Measurements from ENCODE around the gene MAN1C1. TPM values are rescaled to one million over a fixed set of nuclear protein-coding genes. Genes with fewer than 3 reads are reported as not detected.
"Not testable (repeated sequence)": the region's sequence is repeated elsewhere in the genome, so short reads cannot be mapped to it uniquely, and the experiment has no call there.

The MAN1C1 gene
- total RNA-seq, 1 donor from 2014 or later = 10.9 TPM

GRCh38 chr1:25657883-25658760 is 41.5 kb downstream of the MAN1C1 start:
- no peak for DNase-seq (ENCODE audit: low spot score)
- H3K27me3 Mint-ChIP-seq (ENCODE audit: low read depth) = no peaks in the 10 kb centered on the region
- H3K4me3 Mint-ChIP-seq (ENCODE audit: unreplicated experiment) = no peak overlapping the region
- peaks cover 12% of the 10 kb centered on the region for H3K4me1 Mint-ChIP-seq (ENCODE audit: low read depth)
- H3K27ac Mint-ChIP-seq (ENCODE audit: unreplicated experiment) = no peak overlapping the region
- TF ChIP-seq CTCF (IDR thresholded peaks at IDR 0.05) = no peak
- peaks cover 3% of the 10 kb centered on the region for H3K36me3 Mint-ChIP-seq (ENCODE audit: low read depth)
- H3K9me3 Mint-ChIP-seq (ENCODE audit: low read depth) = no peaks in the 10 kb centered on the region

DNA sequence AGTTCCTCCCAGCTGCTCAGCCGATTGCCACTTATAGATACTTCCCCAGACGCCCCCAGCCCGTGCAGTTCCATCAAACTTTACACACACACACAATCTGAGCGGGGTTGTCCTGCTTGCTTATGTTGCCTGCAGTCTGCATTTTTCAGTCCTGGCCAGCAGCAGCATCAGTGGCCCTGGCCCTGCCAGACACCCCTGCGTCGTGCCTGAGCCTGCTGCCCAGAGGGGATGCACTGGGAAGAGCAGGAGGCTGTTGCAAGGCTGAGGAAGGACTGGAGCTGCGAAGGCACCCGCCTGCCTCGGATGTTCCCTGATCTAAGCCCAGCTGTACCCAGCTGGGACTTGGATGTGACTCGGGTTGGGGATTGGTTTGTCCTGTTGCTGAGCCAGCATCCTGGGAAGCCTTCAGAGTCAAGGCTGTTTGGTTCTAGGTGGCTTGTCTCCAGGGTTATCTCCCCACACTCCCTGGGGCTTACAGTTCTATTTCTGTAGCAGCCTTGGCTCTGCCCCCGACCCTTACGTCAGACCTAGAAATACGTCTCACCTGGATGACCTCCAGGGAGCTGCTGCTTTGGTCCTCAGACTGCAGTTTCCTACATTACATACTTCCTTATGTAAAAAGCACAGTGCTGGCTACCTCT is 42.3 kb downstream of the MAN1C1 start:
- no peak for DNase-seq (ENCODE audit: low spot score)
- TF ChIP-seq CTCF (IDR thresholded peaks at IDR 0.05) = no peak
- Mint-ChIP-seq H3K9me3 (ENCODE audit: low read depth) (no peaks in the 10 kb centered on the region), H3K4me3 (ENCODE audit: unreplicated experiment) (no peak overlapping the region), H3K36me3 (ENCODE audit: low read depth) (no peaks in the 10 kb centered on the region), H3K27me3 (ENCODE audit: low read depth) (no peaks in the 10 kb centered on the region), H3K4me1 (ENCODE audit: low read depth) (peaks cover 12% of the 10 kb centered on the region), H3K27ac (ENCODE audit: unreplicated experiment) (no peak overlapping the region)

GRCh38 chr1:25661043-25661815 is 44.6 kb downstream of the MAN1C1 start:
- Mint-ChIP-seq H3K27me3 (ENCODE audit: low read depth) (peaks cover 1% of the 10 kb centered on the region), H3K36me3 (ENCODE audit: low read depth) (no peaks in the 10 kb centered on the region), H3K27ac (ENCODE audit: unreplicated experiment) (peak overlapping the region; percentile 58), H3K4me3 (ENCODE audit: unreplicated experiment) (no peak overlapping the region), H3K9me3 (ENCODE audit: low read depth) (no peaks in the 10 kb centered on the region), H3K4me1 (ENCODE audit: low read depth) (peaks cover 12% of the 10 kb centered on the region)
- no peak for DNase-seq (ENCODE audit: low spot score)
- no peak for TF ChIP-seq CTCF (IDR thresholded peaks at IDR 0.05)

DNA sequence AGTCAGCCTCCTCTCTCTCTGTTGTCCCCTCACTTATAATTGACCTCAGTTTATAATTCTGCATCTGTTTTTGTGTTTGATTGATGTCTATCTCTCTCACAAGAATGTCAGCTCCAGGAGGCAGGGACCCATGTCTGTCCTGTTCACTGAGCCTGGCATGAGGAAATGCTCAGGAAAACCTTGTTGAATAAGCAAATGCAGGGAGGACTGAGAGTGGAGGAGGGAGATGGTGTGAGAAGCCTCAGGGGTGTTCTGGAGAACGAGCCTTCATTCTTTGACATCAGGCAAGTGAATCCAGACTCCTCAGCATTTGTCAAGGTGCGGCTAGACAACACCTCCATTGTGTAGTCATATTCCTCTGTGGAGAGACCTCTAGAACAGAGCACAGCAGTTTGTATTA is 45.5 kb downstream of the MAN1C1 start:
- Mint-ChIP-seq H3K36me3 (ENCODE audit: low read depth) (no peaks in the 10 kb centered on the region), H3K4me3 (ENCODE audit: unreplicated experiment) (no peak overlapping the region), H3K27me3 (ENCODE audit: low read depth) (peaks cover 1% of the 10 kb centered on the region), H3K27ac (ENCODE audit: unreplicated experiment) (no peak overlapping the region), H3K9me3 (ENCODE audit: low read depth) (no peaks in the 10 kb centered on the region), H3K4me1 (ENCODE audit: low read depth) (peaks cover 12% of the 10 kb centered on the region)
- TF ChIP-seq CTCF (IDR thresholded peaks at IDR 0.05) = no peak
- no peak for DNase-seq (ENCODE audit: low spot score)

DNA sequence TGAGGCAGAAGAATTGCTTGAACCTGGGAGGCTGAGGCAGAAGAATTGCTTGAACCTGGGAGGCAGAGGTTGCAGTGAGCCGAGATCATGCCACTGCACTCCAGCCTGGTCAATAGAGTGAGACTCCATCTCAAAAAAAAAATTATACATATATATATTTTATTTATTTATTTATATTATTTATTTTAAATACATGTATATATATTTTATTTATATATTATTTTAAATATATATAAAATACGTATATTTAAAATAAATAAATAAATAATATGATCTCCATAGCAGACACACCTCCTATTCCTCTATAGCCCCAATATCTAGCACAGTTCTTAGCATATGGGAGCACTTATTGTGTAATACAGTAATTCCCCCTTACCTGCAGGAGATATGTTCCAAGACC is 46.4 kb downstream of the MAN1C1 start:
- H3K4me1 Mint-ChIP-seq (ENCODE audit: low read depth) = peaks cover 19% of the 10 kb centered on the region

More for the DNA sequence above, 46.4 kb downstream of the MAN1C1 start:
- not testable (repeated sequence) for H3K27me3 Mint-ChIP-seq (ENCODE audit: low read depth); H3K4me3 Mint-ChIP-seq (ENCODE audit: unreplicated experiment); H3K9me3 Mint-ChIP-seq (ENCODE audit: low read depth); H3K36me3 Mint-ChIP-seq (ENCODE audit: low read depth); DNase-seq (ENCODE audit: low spot score); H3K27ac Mint-ChIP-seq (ENCODE audit: unreplicated experiment)
